Measurements from ENCODE around the gene GAL3ST2. TPM values are rescaled to one million over a fixed set of nuclear protein-coding genes. Genes with fewer than 3 reads are reported as not detected.

GAL3ST2 gene
- total RNA-seq, 1 donor = 0.43 TPM

DNA sequence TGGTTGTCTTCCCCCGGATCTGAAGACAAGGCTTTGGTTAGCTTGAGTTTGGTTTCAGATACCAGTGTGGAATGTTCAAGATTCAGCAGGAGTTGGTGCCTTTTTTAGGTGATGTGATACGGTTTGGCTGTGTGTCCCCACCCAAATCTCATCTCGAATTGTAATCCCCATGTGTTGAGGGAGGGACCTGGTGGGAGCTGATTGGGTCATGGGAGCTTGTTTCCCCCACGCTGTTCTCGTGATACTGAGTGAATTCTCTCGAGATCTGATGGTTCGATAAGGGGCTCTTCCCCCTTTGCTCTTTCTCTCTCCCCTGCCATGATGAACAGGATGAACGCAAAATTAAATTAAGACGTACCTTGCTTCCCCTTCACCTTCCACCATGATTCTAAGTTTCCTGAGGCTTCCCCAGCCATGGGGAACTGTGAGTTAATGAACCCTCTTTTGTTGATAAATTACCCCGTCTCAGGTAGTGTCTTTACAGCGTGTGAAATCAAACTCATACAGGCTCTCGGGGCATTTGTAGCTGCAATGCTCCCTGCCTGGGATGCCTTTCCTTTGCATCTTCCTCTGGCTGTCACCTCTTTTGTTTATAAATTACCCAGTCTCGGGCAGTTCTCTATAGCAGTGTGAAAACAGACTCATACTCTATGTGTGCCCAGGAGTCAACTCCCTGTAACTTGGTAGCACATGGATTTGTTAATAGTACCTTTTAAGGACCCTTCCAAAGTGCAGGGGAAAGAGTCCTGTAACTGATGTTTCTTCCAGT, 60.8 kb downstream of the GAL3ST2 start:
- H3K4me3 ChIP-seq (ENCODE audit: low read depth, low read length) = no peak overlapping the region
- TF ChIP-seq, protein P1, sequence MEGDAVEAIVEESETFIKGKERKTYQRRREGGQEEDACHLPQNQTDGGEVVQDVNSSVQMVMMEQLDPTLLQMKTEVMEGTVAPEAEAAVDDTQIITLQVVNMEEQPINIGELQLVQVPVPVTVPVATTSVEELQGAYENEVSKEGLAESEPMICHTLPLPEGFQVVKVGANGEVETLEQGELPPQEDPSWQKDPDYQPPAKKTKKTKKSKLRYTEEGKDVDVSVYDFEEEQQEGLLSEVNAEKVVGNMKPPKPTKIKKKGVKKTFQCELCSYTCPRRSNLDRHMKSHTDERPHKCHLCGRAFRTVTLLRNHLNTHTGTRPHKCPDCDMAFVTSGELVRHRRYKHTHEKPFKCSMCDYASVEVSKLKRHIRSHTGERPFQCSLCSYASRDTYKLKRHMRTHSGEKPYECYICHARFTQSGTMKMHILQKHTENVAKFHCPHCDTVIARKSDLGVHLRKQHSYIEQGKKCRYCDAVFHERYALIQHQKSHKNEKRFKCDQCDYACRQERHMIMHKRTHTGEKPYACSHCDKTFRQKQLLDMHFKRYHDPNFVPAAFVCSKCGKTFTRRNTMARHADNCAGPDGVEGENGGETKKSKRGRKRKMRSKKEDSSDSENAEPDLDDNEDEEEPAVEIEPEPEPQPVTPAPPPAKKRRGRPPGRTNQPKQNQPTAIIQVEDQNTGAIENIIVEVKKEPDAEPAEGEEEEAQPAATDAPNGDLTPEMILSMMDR (IDR thresholded peaks at IDR 0.05; ENCODE audit: insufficient read depth, low read depth, low read length) = no peak
- no peak for DNase-seq (ENCODE audit: low read depth)

DNA sequence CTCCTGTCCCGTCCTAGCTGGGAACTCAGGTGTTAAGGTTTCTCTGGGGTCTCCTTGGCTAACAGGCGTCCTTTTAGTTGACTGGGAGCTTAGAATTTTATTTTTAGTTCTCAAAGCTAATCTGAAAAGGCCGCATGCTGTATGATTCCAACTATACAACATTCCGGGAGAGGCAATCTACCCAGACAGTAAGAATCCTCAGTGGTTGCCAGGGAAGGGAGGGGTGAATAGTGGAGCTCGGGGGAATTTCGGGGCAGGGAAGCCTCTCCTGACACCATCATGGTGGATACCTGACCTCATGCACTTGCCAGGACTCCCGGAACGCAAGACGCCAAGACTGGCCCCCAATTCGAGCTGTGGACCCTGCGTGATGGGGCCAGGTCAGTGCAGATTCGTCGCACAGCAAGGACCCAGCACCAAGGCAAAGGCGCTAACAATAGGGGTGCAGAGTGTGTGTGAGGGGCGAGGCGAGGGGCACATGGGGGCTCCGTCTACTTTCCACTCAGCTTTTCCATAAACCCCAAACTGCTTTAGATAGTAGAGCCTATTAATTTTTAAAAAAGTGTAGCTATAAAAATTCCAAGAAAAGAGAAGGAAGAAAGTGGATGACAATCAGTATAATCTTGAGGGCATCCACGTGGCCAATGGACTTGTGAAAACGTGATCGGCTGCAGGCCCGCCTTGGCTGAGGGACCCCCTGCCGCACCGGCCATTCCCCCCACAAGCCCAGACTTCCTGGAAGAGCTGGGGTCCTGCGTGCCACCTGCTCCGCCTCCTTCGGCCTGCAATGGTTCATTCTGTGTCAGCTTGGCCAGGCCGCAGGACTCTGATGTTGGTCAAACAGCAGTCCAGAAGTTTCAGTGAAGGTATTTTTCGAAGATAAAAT, 64.8 kb downstream of the GAL3ST2 start:
- H3K4me3 ChIP-seq (ENCODE audit: low read depth, low read length) = no peak overlapping the region
- TF ChIP-seq, protein P1 (IDR thresholded peaks at IDR 0.05; ENCODE audit: insufficient read depth, low read depth, low read length) = no peak
- DNase-seq (ENCODE audit: low read depth) = no peak

DNA sequence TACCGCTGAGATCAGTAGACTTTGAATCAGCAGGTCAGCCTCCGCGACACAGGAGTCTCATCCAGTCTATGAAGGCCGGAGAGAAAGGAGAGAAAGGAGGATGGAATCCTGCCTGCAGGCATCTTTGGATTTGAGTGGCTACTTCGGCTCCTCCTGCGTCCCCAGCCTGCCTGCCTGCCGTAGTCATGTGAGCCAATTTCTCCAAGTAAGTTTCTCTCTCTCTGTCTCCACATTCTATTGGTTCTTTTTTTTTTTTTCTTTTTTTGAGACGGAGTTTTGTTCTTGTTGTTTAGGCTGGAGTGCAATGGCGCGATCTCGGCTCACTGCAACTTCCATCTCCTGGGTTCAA, 65.4 kb downstream of the GAL3ST2 start:
- H3K4me3 ChIP-seq (ENCODE audit: low read depth, low read length) = no peak overlapping the region
- TF ChIP-seq, protein P1 (IDR thresholded peaks at IDR 0.05; ENCODE audit: insufficient read depth, low read depth, low read length) = no peak
- DNase-seq (ENCODE audit: low read depth) = no peak

DNA sequence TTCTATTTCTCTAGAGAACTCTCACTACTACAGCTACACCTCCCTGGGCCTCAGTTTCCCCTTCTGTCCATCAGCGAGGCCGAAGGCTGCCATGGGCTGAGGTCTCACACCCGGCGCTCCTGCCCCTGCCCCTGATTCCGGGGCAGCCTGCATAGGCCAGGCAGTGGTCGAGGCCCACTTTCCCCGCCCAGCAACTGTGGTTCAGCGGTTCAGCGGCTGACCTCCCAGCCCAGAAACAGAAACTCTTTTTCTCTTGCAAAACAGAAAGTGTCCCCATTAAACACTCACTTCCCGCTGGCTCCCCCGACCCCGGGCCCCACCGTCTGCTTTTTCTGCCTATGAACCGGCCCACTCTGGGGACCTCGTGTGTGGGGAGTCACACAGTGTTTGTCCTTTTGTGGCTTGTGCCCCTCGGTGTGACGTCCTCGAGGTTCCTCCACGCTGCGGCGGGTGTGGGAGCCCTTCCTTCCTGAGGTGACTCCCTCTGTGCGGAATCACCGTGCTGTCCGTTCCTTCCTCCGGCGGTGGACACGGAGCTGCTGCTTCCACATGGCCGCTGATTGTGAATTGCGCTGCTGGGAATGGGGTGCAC, 66.1 kb downstream of the GAL3ST2 start:
- TF ChIP-seq, protein P1 (IDR thresholded peaks at IDR 0.05; ENCODE audit: insufficient read depth, low read depth, low read length) = no peak
- no peak overlapping the region for H3K4me3 ChIP-seq (ENCODE audit: low read depth, low read length)
- peak; percentile 14 for DNase-seq (ENCODE audit: low read depth)

DNA sequence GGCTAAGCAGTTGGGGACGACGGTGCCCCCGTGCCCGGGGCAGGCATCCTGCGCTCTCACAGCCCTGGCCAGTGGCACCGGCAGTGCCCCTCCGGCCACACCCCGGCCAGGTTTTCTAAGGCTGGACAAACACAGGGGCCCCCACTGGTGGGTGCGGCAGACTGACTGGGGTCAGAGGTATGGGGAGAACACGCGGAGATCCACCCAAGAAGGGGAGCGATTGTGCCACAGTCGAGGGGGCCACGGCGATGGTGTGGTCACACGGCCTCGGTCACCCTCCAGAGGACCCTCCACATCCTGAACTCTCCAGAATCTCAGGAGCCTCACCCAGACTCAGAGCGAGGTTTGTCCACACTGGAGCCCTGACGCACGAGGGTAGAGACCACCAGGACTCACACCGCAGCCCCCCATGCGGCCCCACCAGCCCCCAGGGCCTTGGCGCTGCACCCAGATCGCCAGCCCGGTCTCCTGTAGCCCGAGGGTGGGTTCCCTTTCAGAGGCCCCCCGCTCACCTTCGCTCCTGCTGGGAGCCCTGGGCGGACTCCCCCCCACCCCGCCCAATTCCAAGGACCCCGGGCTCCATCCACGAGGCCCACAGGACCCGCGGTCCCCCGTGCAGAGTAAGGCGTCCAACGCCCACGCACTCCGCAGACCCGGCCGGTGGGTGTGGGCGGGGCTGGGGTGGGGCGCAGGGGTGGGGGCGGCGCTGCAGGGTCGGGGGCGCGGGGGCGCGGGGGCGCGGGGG, 66.9 kb downstream of the GAL3ST2 start:
- H3K4me3 ChIP-seq (ENCODE audit: low read depth, low read length) = no peak overlapping the region
- no peak for DNase-seq (ENCODE audit: low read depth)
- TF ChIP-seq, protein P1 (IDR thresholded peaks at IDR 0.05; ENCODE audit: insufficient read depth, low read depth, low read length) = no peak

DNA sequence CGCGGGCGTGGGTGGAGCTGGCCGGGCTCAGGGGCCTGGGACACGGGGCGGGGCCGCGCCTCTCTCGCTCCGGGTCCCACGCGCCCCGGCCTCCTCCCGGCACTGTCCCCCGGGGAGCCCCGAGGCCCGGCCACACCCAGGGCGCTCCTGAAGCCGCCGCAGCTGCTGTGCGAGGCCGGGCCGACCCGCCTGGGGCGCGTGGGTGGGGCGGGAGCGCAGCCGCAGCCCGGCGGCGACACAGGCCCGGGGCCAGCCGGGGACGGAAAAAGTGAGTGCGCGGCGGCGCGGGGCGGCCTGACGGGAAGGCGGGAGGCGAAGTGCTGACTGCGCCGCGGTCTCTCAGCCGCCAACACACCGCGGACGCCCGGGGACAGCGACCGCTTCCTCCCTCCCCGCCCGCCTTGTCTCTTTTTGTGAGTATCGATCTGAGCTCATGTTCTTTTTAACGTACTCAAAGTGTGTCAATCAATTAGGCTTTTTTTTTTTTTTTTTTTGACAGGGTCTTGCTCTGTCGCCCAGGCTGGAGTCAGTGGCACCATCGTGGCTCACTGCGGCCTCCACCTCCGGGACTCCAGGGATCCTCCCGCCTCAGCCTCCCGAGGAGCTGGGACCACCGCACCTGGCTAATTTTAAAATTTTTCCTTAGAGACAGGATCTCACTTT, 67.6 kb downstream of the GAL3ST2 start:
- DNase-seq (ENCODE audit: low read depth) = peak; percentile 51
- TF ChIP-seq, protein P1 (IDR thresholded peaks at IDR 0.05; ENCODE audit: insufficient read depth, low read depth, low read length) = no peak
- peak overlapping the region; percentile 43 for H3K4me3 ChIP-seq (ENCODE audit: low read depth, low read length)

Measured in fibroblast of villous mesenchyme (primary cell).